Jurkat, Clone E6-1 (cell line): Measurements from ENCODE around the gene BRD4.

ENCODE experiments used
- DNase-seq: peaks from one replicate; pipeline ENCODE4 v3.0.0-alpha.2; 2011; ENCODE audit warnings: low read depth, low spot score
- H3K4me3 ChIP-seq: 2 replicates; pipeline ENCODE4 v1.5.1; 2011; ENCODE audit warnings: mild to moderate bottlenecking, low read length, control low read depth, moderate library complexity

The BRD4 gene

GRCh38 chr19:15255359-15255990 is 76.9 kb downstream of the BRD4 start:
- H3K4me3 ChIP-seq: no peak overlapping the region
- DNase-seq: no peak

- DNase-seq: no peak
- H3K4me3 ChIP-seq: no peak overlapping the region
These were observed 77.8 kb downstream of the BRD4 start for GRCh38 chr19:15254547-15254946.

- DNase-seq: no peak
- no peak overlapping the region for H3K4me3 ChIP-seq
These were observed 78.8 kb downstream of the BRD4 start for GRCh38 chr19:15253513-15253912.

- H3K4me3 ChIP-seq: no peak overlapping the region
- DNase-seq: no peak
These were observed 79.3 kb downstream of the BRD4 start for GRCh38 chr19:15253061-15253460.

GRCh38 chr19:15252398-15253018 is 79.8 kb downstream of the BRD4 start:
- no peak for DNase-seq
- H3K4me3 ChIP-seq: no peak overlapping the region

GRCh38 chr19:15251749-15252397 is 80.5 kb downstream of the BRD4 start:
- H3K4me3 ChIP-seq: no peak overlapping the region
- DNase-seq: no peak

GRCh38 chr19:15251010-15251748 is 81.2 kb downstream of the BRD4 start:
- no peak for DNase-seq
- no peak overlapping the region for H3K4me3 ChIP-seq

- DNase-seq: no peak
- H3K4me3 ChIP-seq: no peak overlapping the region
These were observed 81.7 kb downstream of the BRD4 start for GRCh38 chr19:15250640-15250993.

GRCh38 chr19:15249972-15250639 is 82.2 kb downstream of the BRD4 start:
- DNase-seq: no peak
- no peak overlapping the region for H3K4me3 ChIP-seq

- H3K4me3 ChIP-seq: no peak overlapping the region
- no peak for DNase-seq
These were observed 82.8 kb downstream of the BRD4 start for GRCh38 chr19:15249528-15249874.

GRCh38 chr19:15248648-15249527 is 83.5 kb downstream of the BRD4 start:
- no peak overlapping the region for H3K4me3 ChIP-seq
- no peak for DNase-seq

GRCh38 chr19:15248106-15248505 is 84.2 kb downstream of the BRD4 start:
- DNase-seq: no peak
- H3K4me3 ChIP-seq: no peak overlapping the region

- no peak overlapping the region for H3K4me3 ChIP-seq
- DNase-seq: no peak
These were observed 85.0 kb downstream of the BRD4 start for GRCh38 chr19:15247107-15248014.

- H3K4me3 ChIP-seq: no peak overlapping the region
- no peak for DNase-seq
These were observed 86.2 kb downstream of the BRD4 start for GRCh38 chr19:15246198-15246481.

- DNase-seq: no peak
- no peak overlapping the region for H3K4me3 ChIP-seq
These were observed 86.8 kb downstream of the BRD4 start for GRCh38 chr19:15245370-15246197.

- no peak for DNase-seq
- H3K4me3 ChIP-seq: no peak overlapping the region
These were observed 87.5 kb downstream of the BRD4 start for GRCh38 chr19:15244808-15245207.

- H3K4me3 ChIP-seq: no peak overlapping the region
- no peak for DNase-seq
These were observed 88.1 kb downstream of the BRD4 start for GRCh38 chr19:15244106-15244803.
